ENCODE data around the gene ZFP36.
"Not testable (repeated sequence)": the region's sequence is repeated elsewhere in the genome, so short reads cannot be mapped to it uniquely, and the experiment has no call there.

The ZFP36 gene

GRCh38 chr19:39449116-39449797 lies 42.6 kb downstream of the ZFP36 start:
- DNase-seq = no peak

GRCh38 chr19:39451257-39451656 lies 44.6 kb downstream of the ZFP36 start:
- DNase-seq = not testable (repeated sequence)
